ACC112 (cell line): ENCODE data around the gene TSPAN18.

ENCODE experiments used
- H2AFZ ChIP-seq: fragments of 200-600 bp; sonication (generic); one replicate; pipeline ENCODE4 v1.6.0; 2017; ENCODE audit warnings: antibody characterized with exemption, low read length; ENCODE audit not compliant: unreplicated experiment
- H3K27ac ChIP-seq: fragments of 200-600 bp; sonication (generic); 2 replicates; pipeline ENCODE4 v1.5.1; 2014; ENCODE audit warnings: low read depth, mild to moderate bottlenecking, antibody characterized with exemption, low read length, moderate library complexity
- H3K27me3 ChIP-seq: fragments of 200-600 bp; sonication (generic); 2 replicates; pipeline ENCODE4 v1.6.1; 2014; ENCODE audit warnings: mild to moderate bottlenecking, antibody characterized with exemption, low read length, moderate library complexity, mixed read lengths; ENCODE audit not compliant: insufficient read depth
- H3K36me3 ChIP-seq: fragments of 200-600 bp; sonication (generic); 2 replicates; pipeline ENCODE4 v1.6.1; 2016; ENCODE audit warnings: mild to moderate bottlenecking, antibody characterized with exemption, low read length, moderate library complexity, mixed read lengths; ENCODE audit not compliant: insufficient read depth
- H3K4me1 ChIP-seq: fragments of 200-600 bp; sonication (generic); one replicate; pipeline ENCODE4 v1.6.1; 2016; ENCODE audit warnings: low read length, mixed read lengths; ENCODE audit not compliant: insufficient read depth, unreplicated experiment, control insufficient read depth
- H3K4me3 ChIP-seq: fragments of 200-600 bp; sonication (generic); 2 replicates; pipeline ENCODE4 v1.5.1; 2014; ENCODE audit warnings: mild to moderate bottlenecking, low read depth, low read length
- H3K79me2 ChIP-seq: fragments of 200-600 bp; sonication (generic); one replicate; pipeline ENCODE4 v1.6.0; 2016; ENCODE audit warnings: low read length; ENCODE audit not compliant: control insufficient read depth, unreplicated experiment, insufficient read depth

The TSPAN18 gene

GRCh38 chr11:44949160-44950030 is 222.6 kb downstream of the TSPAN18 start:
- Histone ChIP-seq H3K36me3 (no peaks in the 10 kb centered on the region), H3K27ac (no peak overlapping the region), H3K79me2 (peaks cover 11% of the 10 kb centered on the region), H3K27me3 (no peaks in the 10 kb centered on the region), H3K4me3 (peak overlapping the region; percentile 93), H3K4me1 (no peaks in the 10 kb centered on the region), H2AFZ (peak overlapping the region; percentile 63)

GRCh38 chr11:44950031-44950624 is 223.4 kb downstream of the TSPAN18 start:
- H3K4me3 ChIP-seq, result peak overlapping the region; percentile 93
- peaks cover 11% of the 10 kb centered on the region for H3K79me2 ChIP-seq
- no peak overlapping the region for H3K27ac ChIP-seq
- peak overlapping the region; percentile 63 for H2AFZ ChIP-seq
- H3K36me3 ChIP-seq, result no peaks in the 10 kb centered on the region
- H3K4me1 ChIP-seq, result peaks cover 6% of the 10 kb centered on the region
- no peaks in the 10 kb centered on the region for H3K27me3 ChIP-seq

- Histone ChIP-seq H3K4me3 (peak within 1 kb of the TSS; percentile 93), H2AFZ (peak within 1 kb of the TSS; percentile 63), H3K79me2 (peaks cover 11% of the 10 kb centered on the region), H3K36me3 (no peaks in the 10 kb centered on the region), H3K27ac (no peak within 1 kb of the TSS), H3K27me3 (no peaks in the 10 kb centered on the region), H3K4me1 (peaks cover 12% of the 10 kb centered on the region)
Measured at GRCh38 chr11:44950625-44951476, 224.1 kb downstream of the TSPAN18 start, which contains the start of gene TP53I11. Gene TP53I11 (minus strand): TSS chr11:44950883. CDS start chr11:44938335, 12,548 bp downstream.

GRCh38 chr11:44952082-44952481 is 225.3 kb downstream of the TSPAN18 start:
- peaks cover 12% of the 10 kb centered on the region for H3K4me1 ChIP-seq

GRCh38 chr11:44952500-44953260 is 225.9 kb downstream of the TSPAN18 start:
- no peak overlapping the region for H3K4me3 ChIP-seq
- no peak overlapping the region for H2AFZ ChIP-seq
- H3K79me2 ChIP-seq, result peaks cover 11% of the 10 kb centered on the region
- peaks cover 9% of the 10 kb centered on the region; the same call in 1 of the 2 replicates for H3K27me3 ChIP-seq
- no peaks in the 10 kb centered on the region for H3K36me3 ChIP-seq
- H3K4me1 ChIP-seq, result peaks cover 12% of the 10 kb centered on the region
- no peak overlapping the region for H3K27ac ChIP-seq

More at GRCh38 chr11:44952082-44952481, 225.3 kb downstream of the TSPAN18 start:
- Histone ChIP-seq H2AFZ (no peak overlapping the region), H3K4me3 (no peak overlapping the region), H3K36me3 (no peaks in the 10 kb centered on the region), H3K27me3 (peaks cover 4% of the 10 kb centered on the region; the same call in 1 of the 2 replicates), H3K79me2 (peaks cover 11% of the 10 kb centered on the region), H3K27ac (no peak overlapping the region)

- H3K36me3 ChIP-seq, result no peaks in the 10 kb centered on the region
- H2AFZ ChIP-seq, result no peak overlapping the region
- H3K4me1 ChIP-seq, result peaks cover 12% of the 10 kb centered on the region
- no peak overlapping the region for H3K27ac ChIP-seq
- H3K79me2 ChIP-seq, result no peaks in the 10 kb centered on the region
- H3K4me3 ChIP-seq, result no peak overlapping the region
- H3K27me3 ChIP-seq, result peaks cover 11% of the 10 kb centered on the region; the same call in 1 of the 2 replicates
Measured at GRCh38 chr11:44954051-44954906, 227.5 kb downstream of the TSPAN18 start.

GRCh38 chr11:44955015-44955738 is 228.4 kb downstream of the TSPAN18 start:
- Histone ChIP-seq H3K27ac (no peak overlapping the region), H3K36me3 (no peaks in the 10 kb centered on the region), H3K4me1 (peaks cover 12% of the 10 kb centered on the region), H3K4me3 (no peak overlapping the region), H2AFZ (no peak overlapping the region), H3K79me2 (no peaks in the 10 kb centered on the region), H3K27me3 (peaks cover 11% of the 10 kb centered on the region; the same call in 1 of the 2 replicates)

- no peak overlapping the region for H3K4me3 ChIP-seq
- no peaks in the 10 kb centered on the region for H3K36me3 ChIP-seq
- no peak overlapping the region for H2AFZ ChIP-seq
- no peak overlapping the region for H3K27ac ChIP-seq
- H3K79me2 ChIP-seq, result no peaks in the 10 kb centered on the region
- H3K27me3 ChIP-seq, result peaks cover 11% of the 10 kb centered on the region; the same call in 1 of the 2 replicates
- peaks cover 12% of the 10 kb centered on the region for H3K4me1 ChIP-seq
Measured at GRCh38 chr11:44957040-44957515, 230.3 kb downstream of the TSPAN18 start.
